CD1c-positive myeloid dendritic cell (primary cell): ENCODE measurements around the gene CSNK1E.

Experiments used
- DNase-seq: peaks from one replicate; pipeline ENCODE4 v3.0.0-alpha.2; 2016; ENCODE audit errors: extremely low spot score

CSNK1E gene

DNA sequence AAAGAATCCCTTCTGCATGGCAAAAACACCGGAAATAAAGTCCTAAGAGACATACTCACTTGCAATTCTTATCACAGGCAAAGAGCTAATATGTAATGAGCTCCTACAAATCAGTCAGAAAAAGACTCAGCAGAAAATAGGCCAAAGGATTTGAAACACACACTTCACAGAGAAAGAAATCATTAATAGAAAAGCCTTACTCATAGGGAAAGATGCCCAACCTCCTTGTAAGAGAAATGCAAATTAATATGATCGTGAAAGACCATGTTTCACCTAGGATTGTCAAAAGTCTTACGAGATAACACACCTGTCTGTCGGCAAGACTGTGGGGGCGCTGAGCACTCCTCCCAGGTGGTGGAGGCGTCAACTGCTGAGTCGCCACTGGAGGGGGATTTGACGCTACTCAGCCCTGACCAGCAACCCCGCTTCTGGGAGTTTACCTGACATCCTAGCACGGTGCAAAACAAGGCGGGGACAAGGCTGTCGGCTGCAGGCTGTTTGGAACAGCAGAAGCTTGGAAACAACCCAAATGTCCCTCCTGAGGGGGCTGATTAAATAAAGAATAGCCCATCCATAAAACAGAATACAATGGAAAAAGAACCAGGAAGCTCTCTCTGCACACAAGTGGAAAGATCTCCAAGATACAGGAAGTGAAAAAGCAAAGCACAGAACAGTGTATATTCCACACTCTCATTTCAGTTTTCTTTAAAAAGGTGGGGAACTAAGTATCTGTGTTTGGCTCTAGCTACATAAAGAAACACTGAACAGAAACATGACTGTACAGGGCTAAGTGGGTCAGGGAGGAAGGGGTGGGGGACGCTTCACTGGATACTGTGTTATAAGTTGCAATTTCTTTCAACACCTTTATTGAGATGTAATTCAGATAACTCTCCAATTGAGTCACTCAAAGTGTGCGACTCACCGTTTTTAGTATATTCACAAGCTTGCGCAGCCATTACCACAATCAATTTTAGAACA lies 11.5 kb downstream of the CSNK1E start:
- DNase-seq: peak; percentile 80

DNA sequence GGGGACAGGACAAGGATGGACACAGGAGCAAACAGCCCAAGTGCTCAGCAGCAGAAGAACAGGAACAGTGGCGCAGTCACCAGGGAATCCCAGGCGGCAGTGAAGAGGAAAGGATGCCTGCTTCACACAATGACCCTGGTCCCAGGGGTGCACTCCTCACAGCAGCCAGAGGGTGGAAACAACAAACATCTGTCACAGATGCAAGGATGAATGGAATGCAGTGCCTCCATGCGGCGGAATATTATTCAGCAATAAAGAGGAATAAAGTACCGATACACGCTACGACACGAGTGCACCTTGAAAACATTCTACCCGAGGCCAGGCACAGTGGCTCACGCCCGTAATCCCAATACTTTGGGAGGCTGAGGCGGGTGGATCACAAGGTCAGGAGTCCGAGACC lies 12.7 kb downstream of the CSNK1E start:
- DNase-seq: no peak

DNA sequence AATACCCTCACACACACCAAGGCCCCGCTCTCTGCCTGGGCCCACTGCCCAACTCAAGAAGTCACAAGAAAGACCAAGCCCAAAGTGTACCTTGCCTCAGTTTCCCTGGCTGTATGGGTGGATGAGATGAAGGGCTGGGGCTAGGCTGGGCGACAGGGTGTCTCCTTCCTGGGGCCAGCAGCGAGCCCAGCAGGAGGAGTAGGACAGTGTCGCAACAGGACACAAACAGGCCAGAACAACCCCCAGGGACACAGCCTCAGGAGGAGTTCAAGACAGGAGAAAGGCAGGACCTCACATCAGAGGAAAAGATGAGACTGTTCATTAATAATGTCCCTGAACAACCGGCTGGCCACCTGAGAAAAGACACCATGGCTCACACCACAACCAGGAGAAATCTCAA lies 13.3 kb downstream of the CSNK1E start:
- DNase-seq: no peak

DNA sequence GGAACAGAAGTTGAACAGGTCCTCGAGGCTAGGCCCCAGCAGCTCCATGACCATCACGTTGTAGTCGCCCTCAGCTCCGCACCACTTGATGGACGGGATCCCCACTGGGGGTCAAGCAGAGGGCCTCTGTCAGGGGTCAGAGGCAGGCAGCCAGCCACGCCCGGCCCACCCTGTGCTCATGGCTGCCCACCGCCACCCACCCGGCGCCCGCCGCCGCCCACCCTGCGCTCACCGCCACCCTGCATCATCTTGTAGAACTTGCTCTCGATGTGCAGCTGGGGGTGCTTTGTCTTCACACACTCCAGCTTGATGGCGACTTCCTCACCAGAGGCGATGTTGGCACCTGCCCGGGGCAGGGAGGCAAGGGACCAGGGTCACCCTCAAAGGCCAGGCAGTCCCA lies 14.3 kb downstream of the CSNK1E start:
- DNase-seq: no peak

DNA sequence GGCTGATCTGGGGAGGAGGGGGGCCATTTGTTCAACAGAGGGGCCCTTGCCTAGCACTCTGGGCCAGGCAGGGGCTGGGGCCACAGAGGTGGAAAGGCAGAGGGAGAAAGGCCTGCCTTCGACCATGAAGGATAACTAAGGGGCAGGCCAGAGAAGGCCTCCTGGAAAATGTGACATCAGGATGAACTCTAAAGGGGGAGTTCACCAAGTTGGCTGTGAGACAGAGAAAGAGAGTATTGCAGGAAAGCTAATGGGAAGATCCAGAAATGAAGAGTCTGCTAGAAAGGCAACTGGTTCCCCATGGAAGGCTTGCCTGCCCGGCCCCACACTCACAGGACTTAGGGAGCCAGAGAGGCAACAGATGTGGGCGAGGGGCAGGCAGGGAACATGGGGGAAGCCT lies 16.3 kb downstream of the CSNK1E start:
- DNase-seq: no peak

DNA sequence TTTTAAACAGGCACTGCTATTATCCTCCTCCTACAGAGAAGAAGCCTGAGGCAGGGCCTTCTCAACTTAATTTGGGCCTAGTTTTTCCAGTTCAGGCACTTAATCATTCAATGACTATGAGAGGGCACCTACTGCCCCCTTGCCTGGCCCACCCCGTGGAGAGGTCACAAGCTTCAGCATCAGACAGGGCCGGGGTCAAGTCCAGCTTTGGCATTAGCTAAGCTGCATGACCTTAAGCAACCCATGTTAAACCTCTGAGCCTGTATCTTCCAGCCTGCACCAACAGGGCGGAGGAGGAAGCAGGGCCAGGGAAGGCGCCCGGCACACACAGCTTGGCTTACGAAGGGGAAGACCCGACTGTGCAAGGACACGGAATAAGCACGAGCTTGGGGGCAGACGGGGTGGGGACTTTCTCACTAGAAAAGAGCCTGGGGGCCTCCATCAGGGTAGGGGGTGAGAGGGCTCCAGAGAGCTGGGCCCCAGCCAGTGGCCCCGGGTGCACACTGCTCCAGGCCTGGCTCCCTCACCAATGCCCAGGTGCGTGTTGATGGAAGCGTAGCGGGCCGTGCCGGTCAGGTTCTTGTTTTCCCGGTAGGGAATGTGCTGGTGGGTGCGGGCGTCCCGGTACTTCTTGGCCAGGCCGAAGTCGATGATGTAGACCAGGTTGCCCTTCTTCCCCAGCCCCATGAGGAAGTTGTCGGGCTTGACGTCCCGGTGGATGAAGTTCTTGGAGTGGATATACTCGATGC lies 16.9 kb downstream of the CSNK1E start:
- DNase-seq: no peak

DNA sequence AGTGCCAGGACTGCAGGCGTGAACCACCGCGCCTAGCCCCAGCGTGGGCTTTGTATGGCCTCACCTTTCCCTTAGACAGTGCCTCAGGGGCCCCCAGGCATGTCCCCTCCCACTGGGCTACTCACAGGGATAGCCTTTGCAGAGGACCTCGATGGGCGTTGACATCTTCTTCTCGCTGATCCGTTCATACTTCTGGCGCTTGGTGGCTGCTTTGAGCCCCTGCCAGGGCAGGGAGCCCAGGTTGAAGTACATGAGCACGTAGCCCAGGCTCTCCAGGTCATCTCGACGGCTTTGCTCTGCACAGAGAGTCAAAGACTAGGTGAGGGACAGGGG lies 17.5 kb downstream of the CSNK1E start:
- no peak for DNase-seq

DNA sequence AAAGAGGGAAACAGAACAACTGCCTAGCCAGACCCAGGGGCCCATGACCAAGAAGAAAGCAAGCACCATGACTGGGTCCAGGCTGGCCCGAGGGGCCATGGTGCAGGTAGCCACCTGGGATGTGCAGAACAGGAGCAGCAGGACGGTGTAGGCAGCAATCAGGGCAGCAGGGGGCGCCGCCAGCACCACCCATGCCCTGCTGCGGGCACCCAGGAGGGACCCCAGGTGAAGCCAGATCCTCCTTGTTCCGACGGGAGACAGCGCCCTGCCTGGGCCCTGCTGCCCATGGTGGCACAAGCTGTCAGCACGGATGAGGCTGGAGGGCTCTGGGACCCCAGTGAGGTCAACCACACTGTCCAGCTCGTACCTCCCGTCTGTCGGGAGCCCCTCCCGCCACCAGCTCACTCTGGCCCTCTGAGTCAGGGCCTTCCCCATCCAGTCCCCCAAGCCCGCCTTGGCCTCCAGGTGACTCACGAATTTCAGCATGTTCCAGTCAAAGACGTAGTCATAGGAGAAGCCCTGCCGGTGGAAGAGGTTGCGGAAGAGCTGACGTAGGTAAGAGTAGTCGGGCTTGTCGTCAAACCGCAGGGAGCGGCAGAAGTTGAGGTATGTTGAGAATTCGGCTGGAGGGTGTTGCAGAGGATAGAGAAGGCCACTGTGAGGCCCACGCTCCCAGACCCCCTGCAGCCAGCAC lies 18.8 kb downstream of the CSNK1E start:
- no peak for DNase-seq

DNA sequence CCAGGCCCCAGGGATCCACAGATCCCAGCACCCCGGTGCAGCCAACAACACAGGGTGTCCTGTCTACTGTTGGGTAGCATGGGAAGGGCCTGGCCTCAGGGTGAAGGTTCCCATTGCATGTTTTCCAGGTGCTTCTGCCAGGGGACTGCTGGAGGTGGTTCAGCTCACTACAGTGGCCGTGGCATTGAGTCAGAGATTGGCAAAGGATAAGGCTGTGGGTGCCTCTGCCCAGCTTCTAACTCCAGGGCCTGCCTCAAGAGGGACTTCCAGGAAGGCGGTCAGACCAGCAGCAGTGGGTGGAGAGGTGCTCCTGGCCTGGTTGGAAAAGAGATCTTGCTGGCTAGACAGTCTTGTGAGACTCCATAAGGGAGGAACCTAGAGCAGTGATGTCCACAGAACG lies 20.9 kb downstream of the CSNK1E start:
- DNase-seq: no peak

DNA sequence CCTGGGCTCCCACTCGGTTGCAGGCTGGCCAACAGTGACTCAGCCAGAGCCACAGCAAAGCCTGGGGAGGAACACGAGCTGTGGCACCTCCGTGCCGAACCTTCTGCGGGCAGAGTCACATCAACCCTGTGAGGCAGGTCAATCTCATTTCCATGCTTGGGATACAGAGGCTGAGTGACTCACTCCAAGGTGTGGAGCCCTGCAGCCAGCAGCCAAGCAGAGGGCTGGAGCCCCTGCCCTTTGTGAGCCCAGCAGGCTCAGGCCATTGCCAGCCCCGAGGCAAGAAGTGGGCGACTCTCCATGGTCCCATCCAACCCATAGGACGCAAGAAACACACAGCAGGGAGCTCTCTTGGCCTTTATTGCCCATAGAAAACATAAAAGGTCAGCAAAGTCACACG lies 21.4 kb downstream of the CSNK1E start:
- DNase-seq: no peak

DNA sequence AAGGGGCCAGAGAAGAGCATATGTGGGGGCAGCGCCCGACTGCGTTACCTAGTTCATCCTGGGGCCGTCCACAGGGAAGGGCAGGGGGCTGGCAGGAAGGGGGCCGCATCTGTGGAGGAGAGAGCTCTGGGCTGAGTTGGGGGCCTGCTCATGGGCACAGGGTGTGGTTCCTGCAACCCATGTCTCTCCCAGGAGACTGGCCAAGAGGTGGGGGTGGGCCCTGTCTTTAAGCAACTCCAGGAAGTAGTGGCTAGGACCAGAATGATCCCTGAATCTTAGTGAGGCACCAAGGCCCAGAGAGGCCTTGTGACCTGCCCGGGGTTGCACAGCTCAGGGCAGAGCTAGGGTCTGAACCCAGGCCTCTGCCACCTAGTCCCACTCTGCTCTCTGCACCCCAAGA lies 21.9 kb downstream of the CSNK1E start:
- DNase-seq: no peak

DNA sequence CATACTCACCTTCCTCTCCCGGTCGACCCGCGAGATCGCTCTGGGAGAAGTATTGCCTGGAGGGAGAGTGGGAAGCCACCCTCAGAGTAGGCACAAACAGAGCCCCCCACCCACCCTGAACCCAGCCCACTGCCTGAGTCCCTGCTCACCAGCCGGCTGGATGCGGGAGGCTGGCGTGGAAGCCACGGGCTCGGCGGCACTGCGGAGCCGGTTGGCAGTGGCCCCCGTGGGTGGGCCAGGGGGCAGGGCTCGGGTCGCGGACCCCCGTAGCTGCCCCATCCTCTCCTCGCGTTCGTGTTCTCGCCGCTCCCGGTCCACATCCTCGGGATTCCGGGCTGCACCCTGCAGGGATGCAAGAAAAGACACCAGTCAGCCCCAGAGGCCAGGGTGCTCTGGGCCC lies 23.0 kb downstream of the CSNK1E start:
- DNase-seq: no peak

DNA sequence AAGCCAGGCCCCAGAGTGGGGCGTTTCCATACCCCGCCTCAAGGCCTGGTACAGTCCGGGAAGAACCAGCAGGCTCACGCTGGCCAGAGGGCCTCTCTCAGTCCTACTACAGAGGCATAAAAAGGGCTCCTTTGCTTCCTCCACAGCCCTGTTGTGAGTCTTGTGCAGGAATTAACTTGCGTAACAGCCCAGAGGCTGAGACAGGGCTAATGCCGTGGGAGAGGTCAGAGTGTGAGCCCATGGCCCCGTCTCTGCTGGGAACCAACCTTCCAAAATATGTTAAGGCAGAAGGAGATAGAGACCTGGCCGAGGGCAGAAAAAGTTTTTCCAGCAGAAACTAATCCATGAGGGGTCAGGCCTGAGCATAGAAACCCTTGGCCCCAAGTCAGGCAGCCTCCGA lies 24.5 kb downstream of the CSNK1E start:
- no peak for DNase-seq

DNA sequence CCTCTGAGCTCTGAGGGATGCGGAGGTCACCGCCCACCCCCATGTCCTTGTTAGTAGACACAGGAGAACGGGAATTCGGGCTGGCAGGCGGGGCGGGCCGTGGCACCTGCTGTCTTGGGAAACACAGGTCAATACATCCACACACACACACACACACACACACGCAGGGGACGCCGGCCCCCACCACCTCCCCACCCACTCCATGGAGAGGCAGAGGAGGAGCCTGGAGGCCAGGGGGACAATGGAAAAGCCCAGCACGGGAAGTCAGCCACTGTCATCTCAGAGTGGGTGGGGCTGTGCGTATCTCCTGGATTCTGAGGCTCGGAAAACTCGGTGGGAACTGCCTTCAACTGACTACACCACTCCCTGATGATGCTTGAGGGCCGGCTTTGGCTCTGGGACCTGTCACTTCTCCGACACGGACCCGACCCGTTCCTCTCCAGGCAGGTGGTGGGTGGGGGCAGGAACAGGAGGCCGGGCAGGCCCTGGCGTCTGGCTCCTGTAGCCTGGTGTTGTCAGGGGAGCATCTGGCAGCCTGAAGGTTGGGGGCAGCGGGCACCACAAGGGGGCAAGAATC lies 25.9 kb downstream of the CSNK1E start:
- DNase-seq: no peak

DNA sequence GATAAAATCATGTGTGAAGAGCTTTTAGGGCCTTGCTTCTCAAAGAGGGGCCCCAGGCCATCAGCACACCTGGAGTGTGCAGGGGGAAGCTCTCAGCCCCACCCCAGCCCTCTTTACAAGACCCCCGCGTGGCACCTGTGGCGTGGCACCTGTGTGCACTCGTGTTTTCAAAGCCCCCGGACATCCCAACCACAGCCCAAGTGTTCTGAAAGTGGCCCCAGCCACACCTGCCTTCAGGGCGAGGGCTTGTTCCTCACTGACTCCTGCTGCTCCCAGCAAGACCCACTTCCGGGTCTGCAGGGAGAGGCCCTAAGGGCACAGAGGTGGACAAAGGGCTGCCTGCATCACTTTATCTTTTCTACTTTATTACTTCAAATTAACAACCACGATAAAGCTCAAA lies 26.9 kb downstream of the CSNK1E start:
- no peak for DNase-seq

DNA sequence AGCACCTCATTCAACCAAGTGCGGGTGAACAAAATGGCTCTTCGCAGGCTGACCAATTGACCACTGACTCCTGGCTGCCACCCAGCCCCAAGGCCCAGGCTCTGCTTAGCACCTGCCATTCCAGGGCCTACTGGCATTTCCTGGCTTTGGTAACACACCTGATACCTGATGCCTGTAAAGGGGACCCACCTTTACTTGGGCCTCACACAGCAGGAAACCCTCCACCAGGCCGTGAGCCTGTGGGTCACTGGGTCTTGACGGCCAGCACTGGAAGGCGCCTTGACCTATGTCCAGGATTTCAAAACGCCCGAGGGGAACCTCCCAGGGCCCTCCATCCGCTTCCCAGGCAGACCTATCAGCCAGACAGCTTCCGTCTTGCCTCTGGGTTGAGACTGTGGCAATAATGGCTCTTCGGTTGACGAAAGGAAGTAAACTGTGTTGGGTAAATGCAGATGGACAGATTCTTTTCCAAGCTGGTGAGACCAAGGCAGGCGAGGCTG lies 27.6 kb downstream of the CSNK1E start:
- DNase-seq: peak; percentile 12

DNA sequence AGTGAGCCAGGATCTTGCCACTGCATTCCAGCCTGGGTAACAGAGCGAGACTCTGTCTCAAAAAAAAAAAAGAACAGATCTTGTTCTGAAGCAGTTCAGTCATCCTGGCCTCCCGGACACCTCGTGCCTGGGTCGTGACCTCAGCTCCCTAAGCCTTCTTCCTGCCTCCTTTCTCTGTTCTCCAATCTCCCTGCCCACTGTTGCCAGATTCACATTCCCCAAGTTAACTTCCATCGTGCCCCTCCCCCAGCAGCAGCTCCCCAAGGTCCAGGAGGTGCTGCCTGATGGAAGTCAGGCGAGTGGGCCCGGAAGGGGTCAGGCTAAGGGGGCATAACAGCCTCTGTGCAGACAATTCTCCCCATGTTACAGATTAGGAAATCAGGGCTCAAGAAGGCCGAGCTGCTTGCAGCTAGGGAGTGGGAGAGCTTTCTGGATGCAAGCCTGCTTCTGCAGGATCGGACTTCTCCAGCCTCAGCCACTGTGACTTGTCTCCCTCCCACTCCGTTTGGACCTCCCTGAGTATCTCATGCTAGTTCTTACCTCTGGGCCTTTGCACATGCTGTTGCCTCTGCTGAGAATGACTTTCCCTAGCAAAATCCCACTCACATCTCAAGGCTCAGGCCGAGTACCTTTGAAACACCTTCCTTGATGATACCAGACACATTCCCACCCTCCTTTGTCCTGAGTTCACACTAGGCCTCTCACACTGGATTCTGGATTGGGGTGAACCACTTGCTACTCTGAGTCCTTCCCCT lies 30.1 kb downstream of the CSNK1E start:
- DNase-seq: peak; percentile 44

DNA sequence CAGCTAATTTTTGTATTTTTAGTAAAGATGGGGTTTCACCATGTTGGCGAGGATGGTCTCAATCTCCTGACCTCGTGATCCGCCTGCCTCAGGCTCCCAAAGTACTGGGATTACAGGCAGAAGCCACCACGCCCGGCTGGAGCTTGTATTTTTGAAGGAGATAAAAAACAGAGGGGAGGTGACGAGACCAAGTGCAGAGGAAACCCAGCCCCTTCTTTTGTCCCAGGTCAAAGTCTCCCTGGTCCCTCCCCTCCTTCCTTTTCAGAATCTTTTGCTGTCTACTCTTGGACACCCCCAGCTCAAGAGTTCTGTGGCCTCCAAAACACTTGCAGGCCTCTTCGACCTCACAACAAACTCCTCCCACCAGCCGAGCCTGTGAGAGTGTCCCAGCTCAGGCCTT lies 32.2 kb downstream of the CSNK1E start:
- DNase-seq: no peak

DNA sequence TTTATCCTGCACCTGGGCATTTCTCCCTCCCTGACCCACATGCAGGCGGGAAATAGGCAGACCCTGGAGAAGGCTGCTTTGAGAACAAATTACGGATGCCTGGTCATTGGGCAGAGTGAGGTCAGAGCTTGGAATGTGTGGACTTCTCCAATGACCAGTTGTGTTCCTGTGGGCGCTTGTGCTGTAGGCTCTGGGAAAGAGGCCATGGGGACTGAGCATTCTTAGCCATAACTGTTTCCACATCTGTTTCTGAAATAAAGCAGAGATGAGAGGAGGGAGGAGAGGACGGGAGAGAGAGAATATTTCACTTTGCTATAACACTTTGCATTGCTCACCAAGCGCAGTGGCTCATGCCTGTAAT lies 33.2 kb downstream of the CSNK1E start:
- DNase-seq: no peak

DNA sequence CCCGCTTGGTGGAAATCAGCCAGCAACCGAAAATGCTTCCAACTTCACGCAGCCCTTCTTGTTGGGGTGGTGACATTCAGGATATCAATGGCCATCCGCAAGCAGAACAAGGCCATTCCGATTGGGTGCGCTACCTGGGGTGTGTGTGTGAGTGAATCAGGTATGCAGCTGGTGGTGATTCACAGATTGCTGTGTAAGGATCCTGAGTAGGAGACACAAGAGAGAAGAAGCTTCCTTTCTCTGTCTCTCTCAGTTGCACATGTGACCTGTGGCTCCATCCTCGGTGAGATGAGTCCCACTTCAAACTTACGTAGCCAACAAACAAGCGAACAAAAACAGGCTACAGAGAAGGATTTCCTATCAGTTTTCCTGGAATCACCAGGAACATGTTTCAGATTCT lies 34.8 kb downstream of the CSNK1E start:
- no peak for DNase-seq

DNA sequence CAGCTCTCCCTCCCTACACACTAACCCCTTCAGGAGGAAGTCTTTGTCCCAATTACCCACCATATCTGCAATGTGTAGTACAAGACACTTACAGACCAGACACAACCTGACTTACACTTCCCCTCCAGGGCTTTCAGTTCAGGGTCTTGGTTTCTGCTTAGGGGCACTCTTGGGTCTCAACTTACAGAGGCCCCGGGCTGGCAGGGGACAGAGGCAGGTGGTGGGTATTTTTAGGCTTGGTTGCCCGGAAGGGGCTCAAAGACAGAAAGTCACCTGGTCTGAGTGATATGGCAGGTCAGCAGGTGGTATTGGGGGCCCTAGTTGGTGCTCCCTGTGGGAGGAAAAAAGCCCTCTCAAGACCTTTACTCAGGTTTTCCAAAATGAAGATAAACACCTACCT lies 41.1 kb downstream of the CSNK1E start:
- no peak for DNase-seq
